AG09309 (cell line): Measurements from ENCODE around the gene SCAANT1.

Source experiments
- DNase-seq: peaks from one replicate; pipeline ENCODE4 v3.0.0-alpha.2; 2010; ENCODE audit warnings: low read depth
- H3K4me3 ChIP-seq: 2 replicates; pipeline ENCODE4 v1.5.1; 2011; ENCODE audit warnings: mild to moderate bottlenecking, low read depth, low read length, moderate library complexity; ENCODE audit not compliant: control insufficient read depth
- CTCF ChIP-seq: IDR thresholded peaks from 2 replicates; pipeline ENCODE4 v1.5.1; 2011; ENCODE audit warnings: mild to moderate bottlenecking, low read depth, low read length, inconsistent platforms; ENCODE audit not compliant: insufficient read depth, control insufficient read depth; ENCODE audit errors: missing control alignments

Gene SCAANT1

GRCh38 chr3:63936925-63937324 lies 24.7 kb upstream of the SCAANT1 start:
- H3K4me3 ChIP-seq = no peak overlapping the region
- no peak for TF ChIP-seq CTCF
- no peak for DNase-seq

GRCh38 chr3:63934041-63934866 lies 22.1 kb upstream of the SCAANT1 start:
- no peak overlapping the region for H3K4me3 ChIP-seq
- no peak for TF ChIP-seq CTCF
- no peak for DNase-seq

- no peak for DNase-seq
- H3K4me3 ChIP-seq = no peak overlapping the region
- TF ChIP-seq CTCF = no peak
Observed at GRCh38 chr3:63933459-63933858, 21.3 kb upstream of the SCAANT1 start.

GRCh38 chr3:63932509-63933212 lies 20.5 kb upstream of the SCAANT1 start:
- TF ChIP-seq CTCF = no peak
- H3K4me3 ChIP-seq = no peak overlapping the region
- DNase-seq = no peak

- no peak for TF ChIP-seq CTCF
- no peak for DNase-seq
- no peak overlapping the region for H3K4me3 ChIP-seq
Observed at GRCh38 chr3:63931290-63931689, 19.1 kb upstream of the SCAANT1 start.

GRCh38 chr3:63927422-63928280 lies 15.5 kb upstream of the SCAANT1 start:
- TF ChIP-seq CTCF = no peak
- DNase-seq = no peak
- H3K4me3 ChIP-seq = no peak overlapping the region
